ENCODE data around the gene NUP153. TPM values are rescaled to one million over a fixed set of nuclear protein-coding genes. Genes with fewer than 3 reads are reported as not detected.

Gene NUP153
- total and polyA plus RNA-seq, 2 of the 8 experiments (the other 6 are each of a cell fraction or from before 2014, with no cell fraction given): 47.0 to 84.8 TPM

DNA sequence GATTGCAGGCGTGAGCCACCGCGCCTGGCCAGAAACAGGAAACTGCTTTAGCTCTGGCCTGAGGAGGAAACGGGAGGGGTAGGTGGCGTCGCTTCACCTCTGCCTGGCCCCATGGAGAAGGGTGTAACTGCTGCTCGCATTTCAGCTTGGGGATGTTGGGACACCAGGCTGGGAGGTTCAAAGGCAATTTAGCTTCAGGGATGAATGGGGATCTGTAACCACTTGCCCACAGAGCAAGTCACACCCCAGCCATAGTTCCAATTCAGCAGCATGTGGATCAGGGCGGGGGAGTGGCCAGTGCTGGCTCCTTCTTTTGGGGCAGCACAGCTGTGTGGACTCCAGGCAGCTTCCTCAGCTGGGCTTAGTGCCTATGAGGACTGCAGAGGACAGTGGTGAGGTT is 34.8 kb upstream of the NUP153 start:
- Histone ChIP-seq H3K18ac (ENCODE audit: extremely low read depth, low read length) (no peak overlapping the region), H2BK120ac (replicated peaks; ENCODE audit: low read depth, low read length) (no peak overlapping the region), H3K23me2 (ENCODE audit: low read depth, low read length) (no peaks in the 10 kb centered on the region), H4K5ac (ENCODE audit: insufficient read length, low read depth, low read length) (no peak overlapping the region), H3K9me3 (ENCODE audit: insufficient read depth in 2 of 2, low read depth in 1 of 2, low read length in 1 of 2) (peaks cover 4 to 10% of the 10 kb centered on the region in 2 experiments; a peak in 1 of 4 replicates), H3K56ac (replicated peaks; ENCODE audit: insufficient read length, low read depth, low read length) (no peak overlapping the region), H3K36me3 (ENCODE audit: control insufficient read depth in 2 of 4, insufficient read depth in 4 of 4, low read length in 3 of 4) (no peaks in the 10 kb centered on the region), H2BK20ac (ENCODE audit: low read length) (no peak overlapping the region), H4K91ac (replicated peaks; ENCODE audit: insufficient read length, low read length) (no peak overlapping the region), H3K4me2 (ENCODE audit: insufficient read depth in 1 of 2, low read depth in 2 of 2, low read length in 2 of 2) (no peak overlapping the region), H2BK12ac (ENCODE audit: low read depth, low read length) (peak overlapping the region; percentile 50; the same call in 1 of the 2 replicates), H3K27ac (ENCODE audit: low read depth, low read length) (no peak overlapping the region), H3K23ac (ENCODE audit: insufficient read length) (no peak overlapping the region), H4K20me1 (replicated peaks in 1 of 2; ENCODE audit: control insufficient read depth in 1 of 2, insufficient read depth in 2 of 2, low read length in 2 of 2) (no peaks in the 10 kb centered on the region), H3K4me1 (replicated peaks in 1 of 4; ENCODE audit: control insufficient read depth in 3 of 4, insufficient read depth in 4 of 4, low read length in 3 of 4) (no peaks in the 10 kb centered on the region), H2AK5ac (ENCODE audit: low read depth, low read length) (no peak overlapping the region), H4K8ac (ENCODE audit: extremely low read depth, insufficient read depth, low read length) (no peak overlapping the region), H3K79me1 (ENCODE audit: low read depth, low read length) (no peaks in the 10 kb centered on the region), H2AFZ (ENCODE audit: low read length) (peak overlapping the region; percentile 81), H3K14ac (ENCODE audit: insufficient read length) (no peak overlapping the region), H3K9ac (replicated peaks in 1 of 4; ENCODE audit: extremely low read depth in 1 of 4, low read depth in 3 of 4, low read length in 3 of 4) (no peak overlapping the region), H2BK15ac (ENCODE audit: low read length) (no peak overlapping the region; the same call in 1 of the 2 replicates), H3K27me3 (replicated peaks in 1 of 4; ENCODE audit: control insufficient read depth in 3 of 4, extremely low read depth in 1 of 4, insufficient read depth in 3 of 4, low read length in 3 of 4) (no peaks in the 10 kb centered on the region), H3K79me2 (ENCODE audit: control insufficient read depth in 1 of 2, insufficient read depth in 2 of 2, low read length in 2 of 2) (no peaks in the 10 kb centered on the region), H2BK5ac (ENCODE audit: low read depth, low read length) (no peak overlapping the region), H3K4me3 (ENCODE audit: extremely low read depth in 1 of 4, insufficient read depth in 2 of 4, low read depth in 3 of 4, low read length in 4 of 4) (no peak overlapping the region), H3K4ac (replicated peaks; ENCODE audit: insufficient read length, low read depth, low read length) (no peak overlapping the region)
- ChIA-PET CTCF (ENCODE audit: partially characterized antibody) (interaction anchor here (1.1 to 2.2 kb wide), 2 partner anchors 11 to 561 kb away, joined by 4 to 8 read pairs; no protein-coding TSS in a partner anchor), POLR2A (ENCODE audit: partially characterized antibody) (interaction anchor here (2.2 to 2.7 kb wide), 2 partner anchors 9 to 11 kb away, joined by 5 to 7 read pairs; no protein-coding TSS in a partner anchor)
- 84% methylated on average over 8 of the region's 8 CpGs; no CpG with 5 or more reads in 1 of the 2 experiments for WGBS, 2 experiments (ENCODE audit: extremely low coverage in 1 of 2, insufficient coverage in 1 of 2, insufficient read length in 1 of 2, insufficient replicate concordance in 2 of 2, low coverage in 1 of 2, low lambda C conversion rate in 2 of 2, missing lambda C conversion rate in 1 of 2)
- no peak for FAIRE-seq
- no peak for DNase-seq (ENCODE audit: low read depth in 1 of 2, low spot score in 2 of 2)
- TF ChIP-seq EGR1 (IDR thresholded peaks at IDR 0.05; ENCODE audit: borderline replicate concordance, low read depth, low read length): no peak
- TF ChIP-seq YY1 (IDR thresholded peaks at IDR 0.05; ENCODE audit: low read depth, low read length): no peak
- TF ChIP-seq, protein P1, sequence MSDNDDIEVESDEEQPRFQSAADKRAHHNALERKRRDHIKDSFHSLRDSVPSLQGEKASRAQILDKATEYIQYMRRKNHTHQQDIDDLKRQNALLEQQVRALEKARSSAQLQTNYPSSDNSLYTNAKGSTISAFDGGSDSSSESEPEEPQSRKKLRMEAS (IDR thresholded peaks at IDR 0.05): no peak
- TF ChIP-seq SUZ12 (IDR thresholded peaks at IDR 0.05; ENCODE audit: low read length): no peak
- TF ChIP-seq GTF2F1 (IDR thresholded peaks at IDR 0.05; ENCODE audit: borderline replicate concordance, low read depth, low read length): no peak
- no peak for TF ChIP-seq TEAD4 (IDR thresholded peaks at IDR 0.05; ENCODE audit: low read depth, low read length)
- no peak for TF ChIP-seq SRF (IDR thresholded peaks at IDR 0.05; ENCODE audit: low read depth, low read length)
